Spinal cord (tissue), 10 donors: ENCODE data around the gene CTH. TPM values are rescaled to one million over a fixed set of nuclear protein-coding genes. Genes with fewer than 3 reads are reported as not detected.

Experiments used
- DNase-seq, 6 donors: peaks; one replicate each; pipeline versions ENCODE4 v3.0.0 to v3.0.0-alpha.2; 2013 to 2015; ENCODE audit warnings: low spot score in 6 of 6, low read depth in 4 of 6
- H3K27ac ChIP-seq: one replicate; pipeline ENCODE4 v1.5.1; 2013; ENCODE audit warnings: low read depth, low read length, control low read depth
- H3K27me3 ChIP-seq: one replicate; pipeline ENCODE4 v1.6.1; 2013; ENCODE audit warnings: low read length; ENCODE audit not compliant: control insufficient read depth, insufficient read depth
- H3K36me3 ChIP-seq: one replicate; pipeline ENCODE4 v1.6.1; 2013; ENCODE audit warnings: low read length; ENCODE audit not compliant: control insufficient read depth, insufficient read depth
- H3K4me1 ChIP-seq: one replicate; pipeline ENCODE4 v1.6.1; 2013; ENCODE audit warnings: low read length; ENCODE audit not compliant: control insufficient read depth, insufficient read depth
- H3K4me3 ChIP-seq: one replicate; pipeline ENCODE4 v1.5.1; 2013; ENCODE audit warnings: low read depth, low read length, control low read depth
- H3K9me3 ChIP-seq: one replicate; pipeline ENCODE4 v1.6.1; 2013; ENCODE audit warnings: low read length; ENCODE audit not compliant: control insufficient read depth, insufficient read depth
- WGBS: methylation state at CpG from one replicate; pipeline ENCODE4 v1.1.5; 2013; ENCODE audit warnings: missing lambda C conversion rate; ENCODE audit not compliant: insufficient coverage; 5-methylcytosine and 5-hydroxymethylcytosine counted together
- polyA plus RNA-seq, 2 donors: library from polyadenylated mRNA; unstranded; fragments of 120-200 nt; gene quantifications; one replicate each; pipeline ENCODE4 v1.2.1, GENCODE V29; 2013; ENCODE audit not compliant: insufficient read length in 2 of 2
- total RNA-seq, 2 donors: library from RNA; depleted of rRNA in 1 of 2; stranded (reverse); fragments of 120-200 nt in 1 of 2; fragments of >200 nt in 1 of 2; gene quantifications; one replicate each; pipeline versions ENCODE4 v1.2.3 to v1.2.4, GENCODE V29; 2013 to 2014
- donor health status: healthy.

CTH gene
- total and polyA plus RNA-seq, 4 donors: 4.9 to 9.7 (median 7.3) TPM

DNA sequence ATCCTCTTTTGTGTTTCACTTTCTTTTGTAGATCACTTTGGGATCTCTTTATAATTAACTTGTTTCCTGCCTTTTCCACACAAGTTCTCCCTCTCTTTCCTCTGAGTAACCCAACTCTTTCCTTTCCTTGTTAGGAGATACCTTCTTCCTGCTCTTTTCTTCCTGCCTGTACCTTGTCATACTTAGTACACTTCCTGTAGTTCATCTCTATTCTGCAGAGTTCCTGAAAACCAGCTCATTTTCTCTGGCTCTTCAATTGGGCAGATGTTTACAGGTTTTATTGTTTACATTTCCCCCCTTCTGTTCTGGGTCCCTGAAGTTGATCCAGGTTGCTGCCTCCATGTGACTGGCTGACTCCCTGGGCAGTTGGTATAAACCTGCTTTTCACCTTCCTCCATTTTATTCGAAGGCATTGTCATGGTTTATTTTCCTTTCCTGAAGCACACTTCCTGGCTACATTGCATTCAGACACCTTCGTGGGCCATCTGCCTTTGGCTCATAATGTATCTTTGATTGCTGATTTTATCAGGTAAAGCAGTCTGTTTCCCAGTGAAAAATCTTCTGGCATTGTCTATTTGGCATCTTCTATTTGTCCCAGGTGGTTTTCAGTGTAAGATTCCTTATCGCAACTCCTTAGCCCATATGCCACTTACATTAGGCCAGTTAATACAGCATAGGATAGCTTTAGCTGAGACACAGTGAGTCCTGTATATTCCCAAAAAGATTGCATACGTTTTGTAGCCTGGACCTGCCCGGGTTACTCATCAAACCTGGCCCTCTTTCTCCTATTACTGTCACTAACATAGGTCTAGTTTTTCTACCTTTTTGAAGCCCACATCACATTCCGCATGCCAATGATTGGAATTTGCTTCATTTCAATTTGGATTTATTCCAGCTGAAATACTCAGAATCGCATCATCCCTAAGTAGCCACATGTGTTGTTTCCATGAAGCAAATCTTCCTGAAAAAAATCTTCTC, 15.4 kb downstream of the CTH start:
- H3K27me3 ChIP-seq: no peaks in the 10 kb centered on the region
- H3K36me3 ChIP-seq: peaks cover 11% of the 10 kb centered on the region
- no peak overlapping the region for H3K4me3 ChIP-seq
- 92% methylated on average over 4 of the region's 7 CpGs for WGBS
- DNase-seq: peak in 1 of 6 donors; percentile 31
- H3K27ac ChIP-seq: no peak overlapping the region
- H3K9me3 ChIP-seq: no peaks in the 10 kb centered on the region
- H3K4me1 ChIP-seq: no peaks in the 10 kb centered on the region

DNA sequence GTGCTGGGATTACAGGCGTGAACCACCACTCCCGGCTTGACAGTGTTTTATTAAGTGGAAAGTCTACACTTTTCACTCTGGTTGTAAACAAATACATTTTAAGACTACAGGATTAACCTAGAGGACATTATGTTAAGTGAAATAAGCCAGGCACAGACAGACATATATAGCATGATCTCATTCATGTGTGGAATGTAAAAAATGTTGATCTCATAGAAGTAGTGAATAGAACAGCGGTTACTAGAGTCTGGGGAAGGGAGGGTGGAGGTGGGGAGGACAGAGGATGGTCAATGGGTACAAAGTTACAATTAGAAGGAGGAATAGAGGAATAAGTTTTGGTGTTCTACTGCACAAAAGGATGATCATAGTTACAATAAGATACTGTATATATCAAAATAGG, 16.9 kb downstream of the CTH start:
- no peak overlapping the region for H3K4me3 ChIP-seq
- WGBS: 100% methylated on average over 1 of the region's 3 CpGs
- no peaks in the 10 kb centered on the region for H3K27me3 ChIP-seq
- no peak for DNase-seq
- H3K4me1 ChIP-seq: no peaks in the 10 kb centered on the region
- H3K27ac ChIP-seq: no peak overlapping the region
- peaks cover 15% of the 10 kb centered on the region for H3K36me3 ChIP-seq
- no peaks in the 10 kb centered on the region for H3K9me3 ChIP-seq

DNA sequence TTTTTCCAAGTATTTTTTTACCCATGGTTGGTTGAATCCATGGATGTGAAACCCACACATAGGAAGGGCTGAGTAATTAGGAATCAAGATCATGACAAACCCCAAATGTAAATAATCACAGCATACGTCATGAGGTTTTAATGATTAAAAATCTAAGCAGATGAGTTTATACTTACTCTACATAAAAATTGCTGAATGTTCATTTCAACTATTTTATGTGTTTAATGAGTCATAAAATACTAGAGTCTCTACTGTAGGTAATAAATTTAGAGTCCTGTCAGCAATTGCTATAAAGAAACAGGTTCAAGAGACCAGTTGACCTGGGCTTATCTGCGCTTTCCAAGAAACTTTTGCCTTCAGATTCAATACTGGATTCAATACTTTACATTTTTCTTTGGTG, 18.2 kb downstream of the CTH start:
- H3K4me3 ChIP-seq: no peak overlapping the region
- WGBS: no CpG with 5 or more reads among the region's 2 CpGs
- H3K36me3 ChIP-seq: peaks cover 17% of the 10 kb centered on the region
- H3K27ac ChIP-seq: no peak overlapping the region
- no peaks in the 10 kb centered on the region for H3K9me3 ChIP-seq
- DNase-seq: no peak
- no peaks in the 10 kb centered on the region for H3K27me3 ChIP-seq
- no peaks in the 10 kb centered on the region for H3K4me1 ChIP-seq

DNA sequence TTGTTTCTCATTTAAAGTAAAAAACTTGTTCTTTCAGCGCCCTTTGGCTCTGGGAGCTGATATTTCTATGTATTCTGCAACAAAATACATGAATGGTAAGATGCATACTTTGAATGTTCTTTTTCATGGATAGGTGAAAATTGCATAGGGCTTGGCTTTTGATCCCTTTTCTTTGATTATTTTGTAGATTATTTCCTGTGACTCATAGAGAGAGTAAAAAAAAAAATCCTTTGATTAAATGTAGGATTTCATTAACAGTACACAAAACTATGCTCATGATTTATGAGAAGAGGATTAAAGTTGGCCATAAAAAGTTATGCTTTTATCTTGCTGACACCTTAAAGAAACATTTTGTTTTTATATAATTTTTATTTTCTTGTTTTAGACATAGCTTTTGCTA, 18.7 kb downstream of the CTH start:
- DNase-seq: no peak
- WGBS: no CpG with 5 or more reads among the region's 1 CpG
- H3K4me3 ChIP-seq: no peak overlapping the region

DNA sequence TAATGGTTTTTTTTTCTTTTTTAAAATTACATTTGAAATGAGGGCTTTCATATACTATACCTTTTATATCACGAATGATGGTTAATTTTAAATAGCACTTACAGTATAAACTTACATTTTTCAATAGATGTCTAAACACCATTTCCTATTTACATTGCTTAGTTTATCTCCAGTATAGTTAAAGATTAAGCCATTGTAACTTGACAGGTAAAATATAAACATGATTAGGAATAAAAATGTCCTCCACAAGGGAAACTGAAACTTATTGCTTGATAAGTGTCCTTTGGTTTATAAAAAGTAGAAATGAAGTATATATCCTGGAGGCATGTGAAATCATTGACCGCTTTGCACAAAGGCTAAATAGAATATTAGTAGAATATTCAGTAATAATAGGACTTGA, 20.2 kb downstream of the CTH start:
- no peak overlapping the region for H3K4me3 ChIP-seq
- H3K9me3 ChIP-seq: no peaks in the 10 kb centered on the region
- H3K27me3 ChIP-seq: no peaks in the 10 kb centered on the region
- no peak for DNase-seq
- no CpG with 5 or more reads among the region's 2 CpGs for WGBS
- H3K27ac ChIP-seq: no peak overlapping the region
- no peaks in the 10 kb centered on the region for H3K4me1 ChIP-seq
- peaks cover 23% of the 10 kb centered on the region for H3K36me3 ChIP-seq

More for the DNA sequence above, 18.7 kb downstream of the CTH start:
- no peaks in the 10 kb centered on the region for H3K27me3 ChIP-seq
- no peaks in the 10 kb centered on the region for H3K4me1 ChIP-seq
- H3K36me3 ChIP-seq: peaks cover 17% of the 10 kb centered on the region
- no peaks in the 10 kb centered on the region for H3K9me3 ChIP-seq
- H3K27ac ChIP-seq: no peak overlapping the region

DNA sequence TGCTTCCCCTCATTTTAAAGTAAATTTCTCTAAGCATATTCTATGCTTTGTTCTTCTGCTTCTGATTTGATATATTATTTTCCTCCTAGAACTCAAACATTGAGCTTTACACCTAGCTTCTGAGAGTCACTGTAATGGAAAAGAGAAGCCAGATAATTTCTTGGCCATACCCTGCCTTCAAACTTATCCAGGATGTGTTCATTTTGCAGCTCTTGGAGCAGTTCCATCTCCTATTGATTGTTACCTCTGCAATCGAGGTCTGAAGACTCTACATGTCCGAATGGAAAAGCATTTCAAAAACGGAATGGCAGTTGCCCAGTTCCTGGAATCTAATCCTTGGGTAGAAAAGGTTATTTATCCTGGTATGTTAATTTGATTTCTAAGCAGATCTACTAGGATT, 20.8 kb downstream of the CTH start:
- Histone ChIP-seq H3K4me1 (no peaks in the 10 kb centered on the region), H3K27me3 (no peaks in the 10 kb centered on the region), H3K9me3 (no peaks in the 10 kb centered on the region), H3K4me3 (no peak overlapping the region), H3K27ac (no peak overlapping the region), H3K36me3 (peaks cover 23% of the 10 kb centered on the region)
- WGBS: 100% methylated on average over 1 of the region's 3 CpGs
- no peak for DNase-seq

DNA sequence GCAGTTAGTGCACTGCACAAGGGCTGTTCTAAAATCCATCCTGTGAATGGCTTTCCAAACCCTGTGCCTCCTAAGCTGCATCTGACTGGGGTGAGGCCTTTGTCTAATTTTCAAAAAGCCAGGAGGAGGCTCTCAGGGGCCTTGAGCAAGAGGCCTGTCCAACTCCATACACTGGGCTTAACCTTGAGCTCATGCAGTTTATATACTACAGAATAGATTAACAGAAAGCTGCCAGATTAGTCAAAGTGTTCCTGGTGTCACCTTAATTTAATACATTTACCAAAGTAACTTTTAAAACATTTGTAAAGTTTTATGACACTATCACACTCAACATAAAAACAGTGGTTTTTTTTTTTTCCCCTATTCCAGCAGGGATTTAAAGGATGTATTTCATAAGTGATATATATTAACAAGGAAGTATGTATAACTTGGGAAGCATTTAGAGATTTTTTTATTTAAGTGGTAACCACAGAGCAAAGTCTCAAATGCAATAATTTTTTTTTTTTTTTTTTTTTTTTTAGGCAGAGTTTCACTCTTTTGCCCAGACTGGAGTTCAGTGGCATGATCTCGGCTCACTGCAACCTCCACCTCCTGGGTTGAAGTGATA, 23.3 kb downstream of the CTH start:
- no peaks in the 10 kb centered on the region for H3K4me1 ChIP-seq
- no peaks in the 10 kb centered on the region for H3K9me3 ChIP-seq
- no peaks in the 10 kb centered on the region for H3K27me3 ChIP-seq
- no peak for DNase-seq
- peaks cover 19% of the 10 kb centered on the region for H3K36me3 ChIP-seq
- no peak overlapping the region for H3K4me3 ChIP-seq
- H3K27ac ChIP-seq: no peak overlapping the region
- no CpG with 5 or more reads among the region's 1 CpG for WGBS

DNA sequence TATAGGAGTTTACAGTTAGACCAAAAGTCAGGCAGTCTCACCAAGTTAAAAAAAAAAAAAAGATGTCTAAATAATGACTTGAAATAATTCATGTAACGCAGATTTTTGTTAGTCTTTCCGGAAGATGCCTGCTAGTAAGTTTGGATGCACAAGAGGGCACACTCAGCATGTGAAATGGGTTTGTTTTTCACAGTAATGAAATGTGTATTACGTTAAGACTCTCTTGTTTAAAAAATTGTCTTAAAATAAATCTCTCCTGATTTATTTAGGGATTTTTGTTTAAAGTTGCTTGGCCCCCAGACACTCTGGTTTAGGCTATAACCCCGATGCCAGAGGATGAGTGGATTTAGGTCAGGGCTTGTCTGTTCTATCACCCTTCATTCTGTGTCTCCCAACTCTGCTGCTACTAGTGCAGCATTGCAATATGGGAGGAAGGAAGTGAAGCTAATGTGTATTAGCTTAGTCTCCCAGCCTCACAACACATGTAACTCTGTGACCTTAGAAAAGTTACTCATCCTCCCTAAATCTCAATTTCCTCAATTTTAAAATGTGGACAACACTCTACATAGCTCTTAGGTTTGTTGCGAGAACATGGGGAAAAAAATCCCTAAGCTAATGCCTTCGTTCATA, 25.7 kb downstream of the CTH start:
- WGBS: no CpG with 5 or more reads among the region's 6 CpGs
- H3K27me3 ChIP-seq: no peaks in the 10 kb centered on the region
- H3K36me3 ChIP-seq: peaks cover 15% of the 10 kb centered on the region
- H3K4me1 ChIP-seq: no peaks in the 10 kb centered on the region
- DNase-seq: peak in 3 of 6 donors; percentile 23 to 80 (median 60)
- H3K9me3 ChIP-seq: no peaks in the 10 kb centered on the region
- H3K27ac ChIP-seq: no peak overlapping the region
- H3K4me3 ChIP-seq: no peak overlapping the region

DNA sequence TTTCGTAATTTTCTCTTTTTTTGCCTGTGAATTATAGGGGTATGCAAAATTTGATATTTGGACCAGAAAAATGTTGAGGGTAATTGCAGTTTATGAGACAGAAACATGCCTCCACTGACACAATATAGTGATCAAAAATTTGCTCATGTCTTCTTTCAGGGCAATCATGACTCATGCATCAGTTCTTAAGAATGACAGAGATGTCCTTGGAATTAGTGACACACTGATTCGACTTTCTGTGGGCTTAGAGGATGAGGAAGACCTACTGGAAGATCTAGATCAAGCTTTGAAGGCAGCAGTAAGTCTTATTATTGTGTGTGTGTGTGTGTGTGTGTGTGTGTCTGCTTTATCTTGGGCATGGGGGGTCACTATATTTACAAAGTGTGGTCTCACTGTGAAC, 27.5 kb downstream of the CTH start:
- Histone ChIP-seq H3K27me3 (no peaks in the 10 kb centered on the region), H3K4me1 (no peaks in the 10 kb centered on the region), H3K9me3 (no peaks in the 10 kb centered on the region), H3K27ac (no peak overlapping the region), H3K4me3 (no peak overlapping the region), H3K36me3 (peaks cover 9% of the 10 kb centered on the region)
- no peak for DNase-seq
- WGBS: 100% methylated on average over 1 of the region's 2 CpGs
